CD1c-positive myeloid dendritic cell (primary cell): ENCODE results near the gene FYCO1.
"Not testable (repeated sequence)": the region's sequence is repeated elsewhere in the genome, so short reads cannot be mapped to it uniquely, and the experiment has no call there.

Source experiments
- DNase-seq: peaks from one replicate; pipeline ENCODE4 v3.0.0-alpha.2; 2016; ENCODE audit errors: extremely low spot score

FYCO1 gene

GRCh38 chr3:46010519-46011113 lies 15.0 kb upstream of the FYCO1 start:
- no peak for DNase-seq

DNA sequence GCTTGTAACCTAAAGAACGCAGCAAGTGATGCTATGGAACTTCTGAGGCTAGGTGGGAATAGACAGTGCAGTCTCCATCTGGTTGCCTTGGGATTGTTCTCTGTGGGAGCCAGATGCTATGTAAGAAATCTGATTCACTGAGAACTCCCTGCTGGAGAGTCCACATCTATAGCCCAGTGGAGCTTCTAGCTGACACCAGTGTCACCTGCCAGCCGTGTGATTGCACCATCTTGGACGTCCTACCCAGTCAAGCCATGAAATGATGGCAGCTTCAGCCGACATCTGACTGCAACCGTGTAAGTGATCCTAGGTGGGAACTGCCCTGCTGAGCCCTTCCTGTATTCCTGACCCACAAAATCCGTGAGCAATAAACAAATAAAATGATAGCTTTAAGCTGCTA lies 12.4 kb upstream of the FYCO1 start:
- no peak for DNase-seq

DNA sequence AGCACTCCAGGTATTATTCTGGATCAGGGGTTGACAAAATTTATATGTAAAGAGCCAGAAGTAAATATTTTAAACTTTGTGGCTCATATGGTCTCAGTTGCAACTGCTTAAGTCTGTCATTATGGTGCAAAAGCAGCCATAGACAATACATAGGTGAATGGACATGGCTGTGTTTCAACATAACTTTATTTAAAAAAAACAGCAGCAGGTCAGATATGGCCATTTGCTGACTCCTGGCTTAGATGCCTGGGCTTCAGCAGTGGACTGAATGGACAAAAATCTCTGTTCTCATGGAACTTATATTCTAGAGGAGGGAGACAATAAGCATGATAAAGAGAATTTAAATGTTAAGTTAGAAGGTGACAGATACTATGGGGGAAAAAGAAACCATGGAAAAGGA lies 11.7 kb upstream of the FYCO1 start:
- no peak for DNase-seq

GRCh38 chr3:46006238-46007032 lies 10.8 kb upstream of the FYCO1 start:
- DNase-seq: no peak

- DNase-seq: not testable (repeated sequence)
Observed at GRCh38 chr3:46003706-46004105, 8.1 kb upstream of the FYCO1 start.

DNA sequence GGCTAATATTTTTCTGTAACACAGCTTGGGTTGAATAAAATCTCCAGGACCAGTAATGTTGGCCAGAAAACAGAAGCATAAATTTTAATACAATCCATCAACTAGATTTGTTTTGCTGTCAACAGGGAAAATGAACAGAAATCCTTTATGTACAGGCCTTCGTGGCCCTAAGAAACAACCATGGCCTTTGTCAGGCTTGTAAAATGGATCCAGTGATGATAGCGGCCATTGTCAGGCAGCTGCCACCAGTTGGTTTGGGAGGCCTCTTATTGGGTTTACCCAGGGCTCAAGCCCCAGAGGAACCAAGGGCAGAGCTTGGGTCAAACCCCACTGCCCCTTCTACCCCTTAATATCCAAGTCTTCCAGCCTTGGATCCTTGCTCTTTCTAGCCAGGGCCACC lies 5.6 kb upstream of the FYCO1 start:
- no peak for DNase-seq

DNA sequence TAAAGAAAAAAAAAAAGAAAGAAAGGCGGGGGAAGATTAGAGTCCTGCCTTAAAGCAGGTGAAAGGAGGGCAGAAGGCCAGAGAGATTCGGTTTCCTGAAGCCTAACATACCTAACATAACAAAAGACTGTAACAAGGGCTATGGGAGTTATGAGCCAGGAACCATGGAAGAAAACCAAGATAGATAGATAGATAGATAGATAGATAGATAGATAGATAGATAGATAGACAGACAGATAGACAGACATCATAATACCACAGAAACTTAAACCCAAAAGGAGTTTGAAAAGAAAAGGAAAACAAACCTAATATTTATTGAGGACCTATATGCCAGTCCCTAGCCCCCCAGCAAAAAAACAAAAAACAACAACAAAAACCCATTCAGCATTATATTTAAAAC lies 2.3 kb upstream of the FYCO1 start:
- no peak for DNase-seq

DNA sequence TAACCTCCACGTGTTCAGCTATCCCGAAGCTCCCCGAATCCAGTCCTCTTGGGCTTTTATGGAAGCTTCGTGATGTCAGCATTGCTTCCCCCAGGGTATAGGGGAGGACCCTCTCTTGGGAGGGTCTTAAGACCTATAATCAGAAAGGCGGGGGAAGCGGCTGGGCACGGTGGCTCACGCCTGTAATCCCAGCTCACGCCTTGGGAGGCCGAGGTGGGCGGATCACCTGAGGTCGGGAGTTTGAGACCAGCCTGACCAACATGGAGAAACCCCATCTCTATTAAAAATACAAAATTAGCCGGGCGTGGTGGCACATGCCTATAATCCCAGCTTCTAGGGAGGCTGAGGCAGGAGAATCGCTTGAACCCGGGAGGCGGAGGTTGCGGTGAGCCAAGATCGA lies 1.9 kb upstream of the FYCO1 start:
- DNase-seq: not testable (repeated sequence)

DNA sequence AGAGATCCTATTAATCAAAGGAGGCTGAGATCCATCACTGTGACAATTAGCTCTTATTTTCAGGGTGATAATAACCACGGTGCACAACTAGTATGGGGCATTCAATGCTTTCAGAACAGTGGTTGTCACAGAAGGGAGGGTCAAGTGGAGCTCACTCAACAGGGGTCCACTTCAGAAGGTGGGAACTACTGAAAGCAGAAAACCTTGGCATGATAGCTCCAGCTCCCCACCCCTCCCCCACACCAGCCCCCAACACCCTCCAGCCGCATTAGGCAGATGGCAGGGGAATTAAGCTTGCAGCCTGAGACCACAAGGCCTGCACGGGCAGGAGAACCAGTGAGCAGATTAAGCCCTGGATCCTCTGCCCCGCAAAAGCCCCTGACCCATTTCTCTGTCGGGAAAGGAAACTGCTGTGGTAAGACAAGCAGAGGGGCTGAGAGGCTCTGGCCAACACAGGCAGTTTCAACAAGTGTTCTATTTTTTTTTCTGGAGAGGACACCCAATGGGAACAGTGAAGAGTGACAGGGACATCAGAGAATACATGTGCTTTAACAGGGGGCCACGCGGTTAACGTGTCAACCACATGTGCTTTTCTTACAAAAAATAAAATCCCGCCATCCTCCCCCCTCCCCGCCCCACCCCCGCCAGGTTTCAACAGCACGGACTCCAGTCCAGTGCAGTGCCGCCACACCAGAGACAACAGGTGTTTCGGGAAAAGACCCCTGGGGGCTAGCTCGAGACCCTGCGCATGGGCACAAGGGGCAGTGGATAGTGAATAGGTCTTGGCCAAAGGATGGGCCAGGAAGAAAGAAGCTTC lies 997 bp downstream of the FYCO1 start:
- DNase-seq: peak; percentile 28

GRCh38 chr3:45993421-45994027 lies 2.1 kb downstream of the FYCO1 start:
- peak; percentile 45 for DNase-seq

DNA sequence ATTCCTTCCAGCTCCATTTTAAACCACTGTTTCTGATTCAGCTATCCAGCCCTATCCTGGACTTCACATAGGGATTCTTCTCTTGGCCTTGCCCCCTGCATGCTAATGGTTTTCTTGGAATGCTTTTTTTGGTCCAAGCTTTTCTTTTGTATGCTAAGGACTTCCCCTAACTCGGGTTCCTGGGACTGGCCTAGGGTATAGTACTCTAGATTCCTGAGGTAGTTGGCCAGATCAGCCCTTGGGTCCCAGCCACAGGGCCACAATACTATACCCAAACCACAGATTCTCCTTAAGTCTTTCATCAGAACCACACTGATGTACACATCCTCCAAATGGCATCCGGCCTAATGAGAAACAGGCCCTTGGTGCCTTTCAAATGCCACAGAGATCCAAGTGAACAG lies 2.8 kb downstream of the FYCO1 start:
- no peak for DNase-seq

DNA sequence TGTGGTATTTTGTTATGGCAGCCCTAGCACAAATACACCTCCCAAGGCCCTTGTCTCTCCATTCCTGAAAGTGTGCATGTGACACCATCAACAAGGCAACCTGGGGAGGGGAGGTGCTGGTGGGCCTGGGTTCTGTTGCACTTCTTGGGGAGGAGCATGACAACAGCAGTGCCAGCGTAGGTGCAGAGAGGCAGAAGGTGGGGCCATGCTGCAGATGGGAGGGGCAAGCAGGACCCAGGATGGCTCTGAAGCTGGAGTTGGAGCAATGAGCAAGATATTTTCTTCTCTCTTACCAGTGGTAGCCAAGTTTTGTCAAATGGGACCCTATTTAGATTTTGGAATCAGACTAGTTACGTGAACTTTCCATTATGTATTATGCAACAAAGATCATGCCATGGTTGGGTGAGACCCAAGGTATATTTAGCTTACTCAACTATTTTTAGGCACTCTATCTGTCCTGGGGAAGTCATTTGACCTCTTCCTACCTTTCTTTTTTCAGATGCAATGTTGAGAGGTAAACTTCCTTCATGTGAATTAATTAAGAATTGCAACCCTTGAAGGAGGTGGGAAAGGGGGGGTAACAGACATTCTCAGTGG lies 3.4 kb downstream of the FYCO1 start:
- DNase-seq: no peak

DNA sequence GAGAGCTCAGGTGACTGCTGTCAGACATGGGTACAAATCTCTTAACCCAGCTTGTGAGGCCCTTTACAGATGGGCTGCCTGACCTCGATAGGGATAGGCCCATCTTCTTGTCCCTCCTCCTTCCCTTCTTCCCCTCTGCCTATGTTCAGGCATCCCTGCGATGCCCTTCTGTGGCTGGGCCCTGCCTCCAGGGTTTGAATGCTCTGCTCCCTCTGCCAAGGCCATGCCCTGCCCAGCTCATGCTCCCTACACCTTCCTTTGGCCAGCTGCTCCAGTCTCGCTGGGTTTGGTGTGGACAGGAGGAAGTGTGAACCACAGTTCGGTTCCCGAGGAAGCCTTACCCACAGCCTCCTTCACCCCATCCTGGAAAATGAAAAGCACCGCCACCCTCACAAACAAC lies 4.3 kb downstream of the FYCO1 start:
- no peak for DNase-seq

DNA sequence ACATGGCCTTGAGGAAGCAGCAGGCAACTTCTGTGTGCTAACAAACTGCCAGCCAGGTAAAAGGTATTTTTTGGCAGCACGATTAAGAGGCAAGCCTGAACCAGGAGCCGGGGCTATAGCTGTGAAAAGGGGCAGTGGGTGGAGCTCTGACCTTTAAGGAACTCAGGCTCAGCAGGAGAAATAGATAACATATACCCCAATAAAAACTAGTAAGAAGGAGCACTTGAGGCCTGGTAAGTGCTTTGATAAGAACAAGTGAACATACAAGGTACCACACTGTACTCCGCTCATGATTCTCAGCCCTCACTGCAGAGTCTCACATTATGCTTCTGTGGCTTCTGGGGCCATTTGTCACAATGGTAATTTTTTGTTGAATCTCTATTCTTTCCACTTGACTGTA lies 5.4 kb downstream of the FYCO1 start:
- no peak for DNase-seq

GRCh38 chr3:45988804-45989203 lies 6.8 kb downstream of the FYCO1 start:
- DNase-seq: no peak

- DNase-seq: no peak
Observed at GRCh38 chr3:45988362-45988761, 7.3 kb downstream of the FYCO1 start.

- DNase-seq: peak; percentile 71
Observed at GRCh38 chr3:45987368-45988291, 8.0 kb downstream of the FYCO1 start.

DNA sequence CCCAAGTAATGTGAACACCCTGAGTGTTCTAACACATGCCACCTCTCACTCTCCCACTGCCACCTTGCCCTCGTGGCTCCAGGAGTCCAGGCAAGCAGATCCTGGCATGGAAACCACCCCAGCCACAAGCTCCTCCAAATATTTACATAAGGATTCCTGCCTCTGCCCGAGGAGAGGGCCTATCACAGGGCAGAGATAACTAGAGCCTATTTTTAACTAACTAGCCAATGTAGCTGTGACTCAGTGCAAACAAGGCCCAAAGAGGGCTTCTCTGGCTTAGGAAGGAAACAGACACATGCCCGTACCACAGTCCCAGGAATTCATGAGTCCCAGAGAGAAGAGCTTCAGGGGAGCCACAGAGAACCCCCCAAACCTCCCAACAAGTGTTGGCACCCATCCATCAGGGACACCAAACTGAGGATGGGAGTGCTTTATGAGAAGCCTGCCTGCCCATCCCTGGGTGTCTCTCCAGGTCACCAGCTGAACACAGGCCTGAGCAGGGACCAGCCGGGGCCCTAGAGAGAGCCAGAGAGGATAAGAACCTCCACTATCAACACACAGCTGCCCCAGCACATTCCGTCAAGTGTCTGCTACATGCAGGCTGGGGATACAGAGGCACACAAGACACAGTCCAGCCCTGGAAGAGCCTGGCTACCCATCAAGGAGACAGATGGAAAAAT lies 9.2 kb downstream of the FYCO1 start:
- no peak for DNase-seq

GRCh38 chr3:45985532-45986302 lies 9.9 kb downstream of the FYCO1 start:
- DNase-seq: no peak
